ENCODE measurements around the gene RNPEPL1. TPM values are rescaled to one million over a fixed set of nuclear protein-coding genes. Genes with fewer than 3 reads are reported as not detected.

The RNPEPL1 gene
- total and polyA plus RNA-seq, 10 of the 15 experiments (the other 5 are each of a cell fraction or from before 2014, with no cell fraction given), result 0.24 to 49.5 (median 6.8) TPM

DNA sequence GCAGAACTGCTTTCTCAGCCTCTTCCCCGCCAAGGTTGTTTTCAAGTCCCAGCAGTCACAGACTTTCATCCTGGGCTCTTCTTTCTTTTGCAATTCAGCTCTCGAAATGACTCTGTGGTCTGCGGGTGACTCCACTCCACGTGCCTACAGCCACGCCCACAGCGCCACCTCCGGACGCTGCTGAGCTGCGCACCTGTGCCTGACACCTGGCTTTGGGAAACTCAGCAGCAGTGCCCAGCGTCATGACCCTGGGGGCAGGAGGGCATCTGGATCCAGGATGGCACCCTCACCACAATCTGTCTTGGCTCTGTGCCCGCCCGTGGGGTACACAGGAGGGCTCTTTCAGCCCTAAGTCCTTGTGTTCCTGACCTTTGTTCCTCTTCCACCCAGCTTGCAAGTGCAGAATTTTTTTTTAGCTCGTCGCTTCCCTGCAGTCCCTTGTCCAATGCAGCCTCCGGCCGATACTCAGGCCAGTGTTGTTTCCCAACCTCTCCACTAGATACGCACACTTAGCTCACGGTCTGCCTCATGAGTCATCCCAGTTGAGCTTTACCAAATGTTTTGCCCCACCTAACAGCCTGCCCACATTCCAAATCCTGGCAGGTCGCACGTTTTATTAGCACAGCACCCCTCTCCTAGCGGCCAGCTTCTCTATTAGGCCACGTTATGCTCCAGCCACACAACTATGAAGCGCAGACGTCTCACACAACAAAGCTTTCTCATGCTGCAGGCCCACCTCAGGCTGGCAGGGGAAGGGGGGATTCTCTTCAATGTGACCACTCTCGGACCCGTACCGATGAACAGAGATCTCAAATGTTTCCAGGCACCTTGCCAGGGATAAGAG lies 11.7 kb downstream of the RNPEPL1 start (continued):
- TF ChIP-seq YBX1 (IDR thresholded peaks at IDR 0.05), result no peak
- TF ChIP-seq STAT1 (conservative IDR thresholded peaks at IDR 0.05), result 0 out of 2 replicates have a peak, but pooled peaks have one; percentile 38
- TF ChIP-seq TAF1 (IDR thresholded peaks at IDR 0.05; ENCODE audit: borderline replicate concordance, low read depth, low read length), result no peak
- 0 out of 2 replicates have a peak, but pooled peaks have one; percentile 17 for TF ChIP-seq YY1 (IDR thresholded peaks at IDR 0.05; ENCODE audit: low read depth, low read length)
- TF ChIP-seq NFXL1 (IDR thresholded peaks at IDR 0.05; ENCODE audit: borderline replicate concordance), result no peak
- peak; percentile 85 for TF ChIP-seq NR2F1 (conservative IDR thresholded peaks at IDR 0.05)
- TF ChIP-seq RELA (IDR thresholded peaks at IDR 0.05; ENCODE audit: borderline replicate concordance, partially characterized antibody), result no peak
- TF ChIP-seq TCF12 (IDR thresholded peaks at IDR 0.05; ENCODE audit: low read depth, low read length), result peak; percentile 95
- 0 out of 2 replicates have a peak, but pooled peaks have one; percentile 32 for TF ChIP-seq TBL1XR1 (IDR thresholded peaks at IDR 0.05; ENCODE audit: low read depth, low read length)
- peak; percentile 66; the same call in 1 of the 2 replicates for TF ChIP-seq SMARCA5 (IDR thresholded peaks at IDR 0.05)
- TF ChIP-seq SPI1 (IDR thresholded peaks at IDR 0.05; ENCODE audit: borderline replicate concordance, insufficient read depth, low read depth, low read length), result no peak
- peak; percentile 56 for TF ChIP-seq MEF2B (IDR thresholded peaks at IDR 0.05; ENCODE audit: partially characterized antibody, poor library complexity, severe bottlenecking)
- no peak for TF ChIP-seq GABPA (IDR thresholded peaks at IDR 0.05; ENCODE audit: low read depth)
- TF ChIP-seq, protein P1, sequence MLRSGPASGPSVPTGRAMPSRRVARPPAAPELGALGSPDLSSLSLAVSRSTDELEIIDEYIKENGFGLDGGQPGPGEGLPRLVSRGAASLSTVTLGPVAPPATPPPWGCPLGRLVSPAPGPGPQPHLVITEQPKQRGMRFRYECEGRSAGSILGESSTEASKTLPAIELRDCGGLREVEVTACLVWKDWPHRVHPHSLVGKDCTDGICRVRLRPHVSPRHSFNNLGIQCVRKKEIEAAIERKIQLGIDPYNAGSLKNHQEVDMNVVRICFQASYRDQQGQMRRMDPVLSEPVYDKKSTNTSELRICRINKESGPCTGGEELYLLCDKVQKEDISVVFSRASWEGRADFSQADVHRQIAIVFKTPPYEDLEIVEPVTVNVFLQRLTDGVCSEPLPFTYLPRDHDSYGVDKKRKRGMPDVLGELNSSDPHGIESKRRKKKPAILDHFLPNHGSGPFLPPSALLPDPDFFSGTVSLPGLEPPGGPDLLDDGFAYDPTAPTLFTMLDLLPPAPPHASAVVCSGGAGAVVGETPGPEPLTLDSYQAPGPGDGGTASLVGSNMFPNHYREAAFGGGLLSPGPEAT (IDR thresholded peaks at IDR 0.05; ENCODE audit: low read depth), result peak; percentile 50; the same call in 1 of the 2 replicates
- TF ChIP-seq PML (IDR thresholded peaks at IDR 0.05; ENCODE audit: low read length), result no peak
- TF ChIP-seq, protein P2, sequence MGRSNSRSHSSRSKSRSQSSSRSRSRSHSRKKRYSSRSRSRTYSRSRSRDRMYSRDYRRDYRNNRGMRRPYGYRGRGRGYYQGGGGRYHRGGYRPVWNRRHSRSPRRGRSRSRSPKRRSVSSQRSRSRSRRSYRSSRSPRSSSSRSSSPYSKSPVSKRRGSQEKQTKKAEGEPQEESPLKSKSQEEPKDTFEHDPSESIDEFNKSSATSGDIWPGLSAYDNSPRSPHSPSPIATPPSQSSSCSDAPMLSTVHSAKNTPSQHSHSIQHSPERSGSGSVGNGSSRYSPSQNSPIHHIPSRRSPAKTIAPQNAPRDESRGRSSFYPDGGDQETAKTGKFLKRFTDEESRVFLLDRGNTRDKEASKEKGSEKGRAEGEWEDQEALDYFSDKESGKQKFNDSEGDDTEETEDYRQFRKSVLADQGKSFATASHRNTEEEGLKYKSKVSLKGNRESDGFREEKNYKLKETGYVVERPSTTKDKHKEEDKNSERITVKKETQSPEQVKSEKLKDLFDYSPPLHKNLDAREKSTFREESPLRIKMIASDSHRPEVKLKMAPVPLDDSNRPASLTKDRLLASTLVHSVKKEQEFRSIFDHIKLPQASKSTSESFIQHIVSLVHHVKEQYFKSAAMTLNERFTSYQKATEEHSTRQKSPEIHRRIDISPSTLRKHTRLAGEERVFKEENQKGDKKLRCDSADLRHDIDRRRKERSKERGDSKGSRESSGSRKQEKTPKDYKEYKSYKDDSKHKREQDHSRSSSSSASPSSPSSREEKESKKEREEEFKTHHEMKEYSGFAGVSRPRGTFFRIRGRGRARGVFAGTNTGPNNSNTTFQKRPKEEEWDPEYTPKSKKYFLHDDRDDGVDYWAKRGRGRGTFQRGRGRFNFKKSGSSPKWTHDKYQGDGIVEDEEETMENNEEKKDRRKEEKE (IDR thresholded peaks at IDR 0.05), result no peak
- no peak for TF ChIP-seq NR2C1 (IDR thresholded peaks at IDR 0.05)
- TF ChIP-seq MTA2 (IDR thresholded peaks at IDR 0.05; ENCODE audit: low read depth), result peak; percentile 56; the same call in 1 of the 2 replicates
- peak; percentile 55; the same call in 1 of the 2 replicates for TF ChIP-seq RB1 (IDR thresholded peaks at IDR 0.05; ENCODE audit: borderline replicate concordance)
- TF ChIP-seq, protein P3, sequence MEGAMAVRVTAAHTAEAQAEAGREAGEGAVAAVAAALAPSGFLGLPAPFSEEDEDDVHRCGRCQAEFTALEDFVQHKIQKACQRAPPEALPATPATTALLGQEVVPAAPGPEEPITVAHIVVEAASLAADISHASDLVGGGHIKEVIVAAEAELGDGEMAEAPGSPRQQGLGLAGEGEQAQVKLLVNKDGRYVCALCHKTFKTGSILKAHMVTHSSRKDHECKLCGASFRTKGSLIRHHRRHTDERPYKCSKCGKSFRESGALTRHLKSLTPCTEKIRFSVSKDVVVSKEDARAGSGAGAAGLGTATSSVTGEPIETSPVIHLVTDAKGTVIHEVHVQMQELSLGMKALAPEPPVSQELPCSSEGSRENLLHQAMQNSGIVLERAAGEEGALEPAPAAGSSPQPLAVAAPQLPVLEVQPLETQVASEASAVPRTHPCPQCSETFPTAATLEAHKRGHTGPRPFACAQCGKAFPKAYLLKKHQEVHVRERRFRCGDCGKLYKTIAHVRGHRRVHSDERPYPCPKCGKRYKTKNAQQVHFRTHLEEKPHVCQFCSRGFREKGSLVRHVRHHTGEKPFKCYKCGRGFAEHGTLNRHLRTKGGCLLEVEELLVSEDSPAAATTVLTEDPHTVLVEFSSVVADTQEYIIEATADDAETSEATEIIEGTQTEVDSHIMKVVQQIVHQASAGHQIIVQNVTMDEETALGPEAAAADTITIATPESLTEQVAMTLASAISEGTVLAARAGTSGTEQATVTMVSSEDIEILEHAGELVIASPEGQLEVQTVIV (IDR thresholded peaks at IDR 0.05; ENCODE audit: borderline replicate concordance, partially characterized antibody), result no peak
- TF ChIP-seq SMAD1 (IDR thresholded peaks at IDR 0.05; ENCODE audit: low read depth, partially characterized antibody), result no peak
- TF ChIP-seq BACH1 (IDR thresholded peaks at IDR 0.05; ENCODE audit: borderline replicate concordance), result peak; percentile 40; the same call in 1 of the 2 replicates
- no peak for TF ChIP-seq TARDBP (IDR thresholded peaks at IDR 0.05; ENCODE audit: borderline replicate concordance)

Data from GM12878 (cell line).